GM19193 (cell line): ENCODE results near the gene ITPR1.

Source experiments
- POLR2A ChIP-seq: IDR thresholded peaks from 4 replicates; pipeline ENCODE4 v1.6.1; 2011; ENCODE audit not compliant: insufficient read depth, insufficient read length; ENCODE audit errors: extremely low read depth

Gene ITPR1

DNA sequence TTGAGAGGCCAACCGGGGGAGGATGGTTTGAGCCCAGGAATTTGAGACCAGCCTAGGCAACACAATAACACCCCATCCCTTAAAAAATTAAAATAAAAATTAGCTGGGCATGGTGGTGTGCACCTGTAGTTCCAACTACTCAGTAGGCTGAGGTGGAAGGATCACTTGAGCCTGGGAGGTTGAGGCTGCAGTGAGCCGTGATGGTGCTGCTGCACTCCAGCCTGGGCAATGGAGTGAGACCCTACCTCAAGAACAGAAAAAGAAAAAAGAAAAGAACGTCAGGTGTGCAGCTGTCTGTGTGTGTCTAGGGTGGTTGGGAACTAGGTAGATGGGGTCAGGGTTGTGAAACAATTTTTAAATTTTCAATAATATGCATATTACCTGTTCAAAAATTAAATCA, 389.9 kb downstream of the ITPR1 start:
- TF ChIP-seq POLR2A = no peak

DNA sequence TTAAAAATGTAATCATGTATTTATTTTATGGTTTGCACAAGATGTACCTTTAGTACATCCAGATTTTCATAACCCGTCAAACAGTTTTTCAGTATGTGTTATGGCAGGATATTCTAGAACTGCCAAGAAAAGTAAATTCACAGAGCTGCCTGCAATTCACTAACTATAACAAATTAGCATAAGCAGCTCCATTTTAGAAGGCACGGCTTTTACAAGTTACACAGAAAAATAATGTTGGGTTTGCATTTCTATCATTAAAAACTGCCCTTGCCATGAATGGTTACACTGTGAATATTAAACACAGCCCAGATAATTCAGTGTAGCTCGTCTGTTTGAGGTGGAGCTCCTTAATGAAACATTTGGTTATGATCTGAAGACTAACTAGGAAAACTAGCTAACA, 391.7 kb downstream of the ITPR1 start:
- TF ChIP-seq POLR2A = no peak

DNA sequence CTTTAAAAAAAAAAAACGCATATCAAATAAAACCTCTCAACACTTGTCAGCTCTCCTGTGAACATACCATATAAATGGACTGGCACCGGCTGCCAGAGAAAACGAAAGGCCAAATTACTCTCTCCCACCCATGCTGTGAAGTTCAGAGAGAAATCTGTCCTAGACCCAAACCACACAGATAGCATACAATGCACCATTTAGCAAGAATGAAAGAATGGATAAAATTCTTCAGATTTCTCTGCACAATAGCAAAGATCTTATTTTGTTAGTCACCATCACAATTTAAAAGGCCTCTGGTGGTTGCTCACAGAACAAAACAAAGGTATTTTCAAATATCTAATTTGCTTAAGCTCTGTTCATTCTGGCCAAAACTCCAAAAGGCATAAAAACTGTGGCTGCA, 392.2 kb downstream of the ITPR1 start:
- TF ChIP-seq POLR2A = no peak

DNA sequence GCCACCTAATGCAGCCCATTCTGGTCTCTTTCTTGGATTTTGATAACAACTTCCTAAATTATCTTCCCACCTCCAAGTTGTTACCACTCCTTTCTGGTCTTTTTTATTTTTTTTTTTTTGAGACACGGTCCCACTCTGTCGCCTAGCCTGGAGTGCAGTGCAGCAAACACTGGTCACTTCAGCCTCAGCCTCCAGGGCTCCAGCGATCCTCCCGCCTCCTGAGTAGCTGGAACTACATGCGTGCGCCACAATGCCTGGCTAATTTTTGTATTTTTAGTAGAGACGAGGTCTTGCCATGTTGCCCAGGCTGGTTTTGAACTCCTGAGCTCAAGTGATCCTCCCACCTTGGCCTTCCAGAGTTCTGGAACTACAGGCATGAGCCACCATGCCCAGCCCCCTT, 393.3 kb downstream of the ITPR1 start:
- TF ChIP-seq POLR2A = no peak

DNA sequence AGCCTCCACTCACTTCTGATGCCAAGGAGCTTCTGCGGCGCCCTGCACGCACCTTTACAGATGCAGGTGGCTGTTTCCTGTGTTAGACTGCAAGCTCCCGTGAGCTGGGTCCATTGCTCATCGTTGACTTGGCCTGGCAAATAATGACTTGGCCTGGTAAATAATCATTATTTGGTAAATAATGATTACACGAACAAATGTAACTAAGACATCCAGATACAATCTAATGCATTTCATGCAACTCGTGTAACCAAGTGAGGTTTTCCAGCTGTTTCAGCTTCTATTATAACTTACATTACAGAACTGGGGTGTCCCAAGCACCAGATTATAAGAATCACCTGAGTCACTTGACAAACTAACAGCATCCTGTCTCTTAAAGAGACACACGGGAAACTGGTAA, 394.0 kb downstream of the ITPR1 start:
- TF ChIP-seq POLR2A = no peak

- TF ChIP-seq POLR2A = no peak
Measured at GRCh38 chr3:4888913-4889846, 396.0 kb downstream of the ITPR1 start.

DNA sequence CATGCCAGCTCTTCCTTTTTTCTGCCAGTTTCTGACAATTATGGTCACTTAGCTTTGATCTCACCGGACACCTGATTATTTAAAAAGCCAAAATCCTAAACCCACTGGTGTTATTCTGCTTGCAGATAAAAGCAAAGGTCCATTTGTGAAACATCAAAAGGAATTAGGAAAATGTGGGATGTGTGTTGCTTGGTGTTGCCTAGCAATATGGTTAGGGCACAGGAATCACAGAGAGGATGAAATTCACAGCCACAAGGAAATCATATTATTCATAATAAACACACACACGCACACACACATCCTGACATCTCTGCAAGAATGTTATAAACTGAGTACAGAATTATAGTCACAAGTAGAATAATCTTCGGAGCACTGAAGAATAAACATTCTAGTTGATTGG, 396.7 kb downstream of the ITPR1 start:
- TF ChIP-seq POLR2A = no peak

DNA sequence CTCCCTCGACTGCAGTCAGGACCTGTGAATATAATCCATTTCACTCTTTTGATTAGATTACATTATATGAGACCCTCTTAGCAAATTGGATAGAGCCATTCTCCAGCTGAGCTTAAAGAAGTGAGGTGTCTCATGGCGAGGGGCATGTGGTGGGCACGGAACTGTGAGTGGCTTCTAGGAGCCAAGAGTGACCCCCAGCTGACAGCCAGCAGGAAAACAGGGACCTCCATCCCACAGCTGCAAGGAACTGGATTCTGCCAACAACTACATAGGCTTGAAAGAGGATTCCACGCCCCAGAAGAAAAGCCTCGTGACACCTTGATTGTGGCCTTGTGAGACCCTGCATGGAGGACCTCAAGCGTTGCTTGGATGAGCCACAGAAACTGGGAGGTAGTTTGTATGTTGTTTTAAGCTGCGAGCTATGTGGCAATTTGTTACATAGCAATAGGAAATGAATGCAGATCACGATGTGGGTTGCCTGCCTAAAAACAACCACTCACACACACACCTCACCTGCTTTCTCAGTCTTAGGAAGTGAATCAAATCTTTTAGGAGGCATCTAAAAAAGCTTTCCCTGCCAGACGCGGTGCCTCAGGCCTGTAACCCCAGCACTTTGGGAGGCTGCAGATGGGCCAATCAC, 401.9 kb downstream of the ITPR1 start:
- no peak for TF ChIP-seq POLR2A

DNA sequence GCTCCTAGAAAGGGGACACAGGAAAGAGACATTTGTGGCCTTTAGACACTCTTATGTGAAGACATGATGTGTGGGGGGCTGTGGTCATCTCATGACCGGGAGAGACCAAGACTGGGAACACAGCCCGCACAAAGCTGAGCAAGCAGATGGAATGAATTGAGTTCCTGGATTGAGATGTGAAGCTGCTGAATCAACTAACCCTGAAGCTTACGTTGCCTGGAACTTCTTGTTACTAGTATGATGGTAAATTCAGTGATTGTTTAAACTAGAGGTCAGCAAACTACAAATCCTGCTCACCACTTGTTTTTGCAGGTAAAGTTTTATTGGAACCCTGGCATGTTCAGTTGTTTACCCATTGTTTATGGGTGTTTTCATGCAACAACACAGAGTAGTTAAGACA, 402.7 kb downstream of the ITPR1 start:
- TF ChIP-seq POLR2A = no peak
